ENCODE data around the gene HBD. TPM values are rescaled to one million over a fixed set of nuclear protein-coding genes. Genes with fewer than 3 reads are reported as not detected.

Gene HBD
- total and polyA plus RNA-seq, 9 of the 15 experiments (the other 6 are each of a cell fraction or from before 2014, with no cell fraction given) = 11.8 to 169 (median 36.0) TPM

GRCh38 chr11:5204787-5205186 is 29.5 kb downstream of the HBD start (continued):
- TF ChIP-seq MLLT1 (IDR thresholded peaks at IDR 0.05) (no peak), STAT5B (CRISPR knock-in tag; IDR thresholded peaks at IDR 0.05) (no peak), KLF1 (tag; IDR thresholded peaks at IDR 0.05) (no peak), ZNF699 (CRISPR knock-in tag; IDR thresholded peaks at IDR 0.05; ENCODE audit: insufficient replicate concordance) (no peak), ARNT (IDR thresholded peaks at IDR 0.05) (0 out of 4 replicates have a peak, but pooled peaks of 1 of the 2 experiments have one; percentile 53), EP300 (IDR thresholded peaks at IDR 0.05; ENCODE audit: low read length) (peak; percentile 27; the same call in 1 of the 2 replicates), HEY1 (CRISPR knock-in tag; IDR thresholded peaks at IDR 0.05; ENCODE audit: borderline replicate concordance) (no peak), ZSCAN32 (CRISPR knock-in tag; IDR thresholded peaks at IDR 0.05) (no peak), HSF4 (CRISPR knock-in tag; IDR thresholded peaks at IDR 0.05; ENCODE audit: borderline replicate concordance) (no peak), ARID3B (CRISPR knock-in tag; IDR thresholded peaks at IDR 0.05; ENCODE audit: borderline replicate concordance) (no peak), SMARCC2 (IDR thresholded peaks at IDR 0.05; ENCODE audit: low read depth) (no peak), CSDE1 (IDR thresholded peaks at IDR 0.05) (no peak), HMG20B (CRISPR knock-in tag; IDR thresholded peaks at IDR 0.05) (no peak), HMBOX1 (IDR thresholded peaks at IDR 0.05) (peak; percentile 50; the same call in 1 of the 2 replicates), CAMTA2 (CRISPR knock-in tag; conservative IDR thresholded peaks at IDR 0.05) (no peak), ZMIZ1 (IDR thresholded peaks at IDR 0.05; ENCODE audit: low read depth in 2 of 2, low read length in 2 of 2) (no peak), ZBTB43 (CRISPR knock-in tag; IDR thresholded peaks at IDR 0.05) (no peak), KDM4B (IDR thresholded peaks at IDR 0.05; ENCODE audit: borderline replicate concordance in 2 of 2, low read depth in 1 of 2) (no peak), RAD21 (CRISPR knock-in tag; conservative IDR thresholded peaks at IDR 0.05 in 1 of 2, IDR thresholded peaks at IDR 0.05 in 1 of 2) (peak; percentile 99), ETV5 (CRISPR knock-in tag; IDR thresholded peaks at IDR 0.05; ENCODE audit: low read depth) (no peak), KLF10 (CRISPR knock-in tag; IDR thresholded peaks at IDR 0.05) (no peak)

All from K562 (cell line).